Activated naive CD8-positive, alpha-beta T cell (primary cell): ENCODE results near the gene METTL3.
A peak's percentile ranks its signal among the peaks of the same experiment; 100 is the strongest.

Source experiments
- H3K27ac Mint-ChIP-seq: one replicate; pipeline ENCODE4 v1.8.0; 2021; ENCODE audit warnings: mixed read lengths
- H3K27me3 Mint-ChIP-seq: one replicate; pipeline ENCODE4 v1.8.0; 2021; ENCODE audit warnings: mixed read lengths
- H3K36me3 Mint-ChIP-seq: one replicate; pipeline ENCODE4 v1.8.0; 2021; ENCODE audit warnings: mixed read lengths
- H3K4me1 Mint-ChIP-seq: one replicate; pipeline ENCODE4 v1.8.0; 2021; ENCODE audit warnings: low read depth, mixed read lengths
- H3K4me3 Mint-ChIP-seq: one replicate; pipeline ENCODE4 v1.8.0; 2021; ENCODE audit warnings: mild to moderate bottlenecking, mixed read lengths
- H3K9me3 Mint-ChIP-seq: one replicate; pipeline ENCODE4 v1.8.0; 2021; ENCODE audit warnings: low read depth, mixed read lengths

The METTL3 gene

DNA sequence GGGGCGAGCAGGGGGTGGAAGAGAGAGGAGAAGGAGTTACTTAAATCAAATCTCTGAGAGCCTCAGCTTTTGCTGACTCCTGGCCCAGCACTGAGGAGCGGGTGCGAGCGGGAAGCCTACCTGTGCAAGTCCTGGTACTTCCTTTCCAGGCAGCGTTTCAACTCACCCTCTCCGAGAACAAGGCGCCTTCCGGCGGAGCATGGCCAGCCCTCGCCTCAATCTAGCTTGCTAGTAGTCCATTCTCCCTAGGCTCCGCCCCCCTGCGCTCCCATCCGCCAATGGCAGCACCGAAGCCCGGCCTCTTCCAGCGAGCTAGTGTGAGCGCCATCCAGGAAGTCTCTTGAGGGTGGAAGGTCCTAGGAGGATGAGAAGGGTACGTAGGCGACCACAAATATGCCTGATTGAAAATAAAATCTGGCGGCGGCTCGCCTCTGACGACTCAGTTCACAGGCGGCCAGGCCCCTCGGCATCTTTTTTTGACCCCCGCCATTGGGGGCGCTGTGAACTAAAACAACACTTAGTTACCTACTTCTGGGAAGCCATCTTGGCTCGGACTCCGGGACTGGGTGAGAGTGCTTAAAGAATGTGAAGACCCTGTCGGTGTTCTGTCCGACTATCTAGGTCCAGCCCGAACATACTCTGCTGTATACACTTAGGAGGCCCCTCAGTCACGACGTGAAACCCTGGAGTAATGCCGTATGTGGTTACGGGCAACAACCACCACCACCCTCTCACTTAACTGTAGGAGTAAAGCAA, 55.0 kb downstream of the METTL3 start, which contains the start of gene CHD8:
TSS of gene CHD8 (minus strand) at position 212 of the 756 bp plus-strand sequence. CDS start 24,480 bp downstream, outside the sequence.
- no peaks in the 10 kb centered on the region for H3K9me3 Mint-ChIP-seq
- no peaks in the 10 kb centered on the region for H3K27me3 Mint-ChIP-seq
- H3K4me1 Mint-ChIP-seq = peaks cover 39% of the 10 kb centered on the region
- H3K4me3 Mint-ChIP-seq = peak within 1 kb of the TSS; percentile 95
- peaks cover 8% of the 10 kb centered on the region for H3K36me3 Mint-ChIP-seq
- H3K27ac Mint-ChIP-seq = peak within 1 kb of the TSS; percentile 96

DNA sequence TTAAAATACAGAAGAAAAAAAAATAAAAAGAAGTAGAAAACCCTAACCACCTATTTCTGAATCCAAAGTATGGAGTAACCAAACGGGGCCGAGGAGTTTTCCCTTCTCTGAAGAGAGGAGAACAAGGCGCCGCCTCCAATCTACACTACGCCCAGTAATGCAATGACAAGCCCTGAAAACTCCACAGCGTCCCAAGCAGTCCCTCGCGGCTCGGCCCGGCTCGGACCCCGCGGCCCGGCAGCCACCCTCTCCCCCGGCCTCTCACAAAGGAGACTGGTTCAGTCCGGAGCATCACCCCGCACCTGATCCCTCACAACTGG, 55.6 kb downstream of the METTL3 start:
- Mint-ChIP-seq H3K9me3 (no peaks in the 10 kb centered on the region), H3K4me3 (peak overlapping the region; percentile 95), H3K27ac (peak overlapping the region; percentile 96), H3K36me3 (peaks cover 8% of the 10 kb centered on the region), H3K27me3 (no peaks in the 10 kb centered on the region), H3K4me1 (peaks cover 43% of the 10 kb centered on the region)

- peaks cover 49% of the 10 kb centered on the region for H3K4me1 Mint-ChIP-seq
- peaks cover 11% of the 10 kb centered on the region for H3K36me3 Mint-ChIP-seq
- peak overlapping the region; percentile 95 for H3K4me3 Mint-ChIP-seq
- H3K27me3 Mint-ChIP-seq = no peaks in the 10 kb centered on the region
- peak overlapping the region; percentile 96 for H3K27ac Mint-ChIP-seq
- H3K9me3 Mint-ChIP-seq = no peaks in the 10 kb centered on the region
Measured at GRCh38 chr14:21454843-21455544, 56.1 kb downstream of the METTL3 start.

DNA sequence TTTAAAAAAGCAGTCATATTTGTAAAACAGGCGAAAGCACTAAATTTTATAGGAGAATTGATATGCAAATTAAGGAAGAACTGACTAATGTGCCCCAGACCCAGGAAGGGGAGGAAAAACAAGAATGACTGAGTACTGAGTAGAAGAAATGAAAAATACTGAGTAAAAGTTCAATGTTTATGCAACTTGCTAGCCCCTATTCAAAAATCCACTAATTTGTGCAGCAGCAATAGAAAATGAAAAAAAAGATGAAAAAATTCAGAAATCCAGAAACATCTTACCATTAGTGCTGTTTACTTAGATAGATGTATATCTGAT, 61.3 kb downstream of the METTL3 start:
- H3K4me1 Mint-ChIP-seq = peaks cover 67% of the 10 kb centered on the region

More for the DNA sequence above, 61.3 kb downstream of the METTL3 start:
- Mint-ChIP-seq H3K27ac (peak overlapping the region; percentile 88), H3K9me3 (no peaks in the 10 kb centered on the region), H3K36me3 (peaks cover 8% of the 10 kb centered on the region), H3K27me3 (no peaks in the 10 kb centered on the region), H3K4me3 (peak overlapping the region; percentile 69)
